ENCODE measurements around the gene GRIA3.

The GRIA3 gene

GRCh38 chrX:123193101-123193500 is 9.0 kb downstream of the GRIA3 start:
- DNase-seq (ENCODE audit: low read depth in 2 of 2): no peak

GRCh38 chrX:123199338-123199737 is 15.3 kb downstream of the GRIA3 start:
- no peak for DNase-seq (ENCODE audit: low read depth in 2 of 2)

- no peak for DNase-seq (ENCODE audit: low read depth in 2 of 2)
Observed at GRCh38 chrX:123201720-123202119, 17.6 kb downstream of the GRIA3 start.

- DNase-seq (ENCODE audit: low read depth in 2 of 2): no peak
Observed at GRCh38 chrX:123202523-123202922, 18.4 kb downstream of the GRIA3 start.

- no peak for DNase-seq (ENCODE audit: low read depth in 2 of 2)
Observed at GRCh38 chrX:123203772-123204171, 19.7 kb downstream of the GRIA3 start.

- no peak for DNase-seq (ENCODE audit: low read depth in 2 of 2)
Observed at GRCh38 chrX:123206176-123206575, 22.1 kb downstream of the GRIA3 start.

- no peak for DNase-seq (ENCODE audit: low read depth in 2 of 2)
Observed at GRCh38 chrX:123210252-123210651, 26.2 kb downstream of the GRIA3 start.

GRCh38 chrX:123215397-123216089 is 31.5 kb downstream of the GRIA3 start:
- no peak for DNase-seq (ENCODE audit: low read depth in 2 of 2)

GRCh38 chrX:123217077-123217476 is 33.0 kb downstream of the GRIA3 start:
- DNase-seq (ENCODE audit: low read depth in 2 of 2): no peak

GRCh38 chrX:123217728-123218127 is 33.6 kb downstream of the GRIA3 start:
- DNase-seq (ENCODE audit: low read depth in 2 of 2): no peak

GRCh38 chrX:123219916-123220315 is 35.8 kb downstream of the GRIA3 start:
- no peak for DNase-seq (ENCODE audit: low read depth in 2 of 2)

- DNase-seq (ENCODE audit: low read depth in 2 of 2): no peak
Observed at GRCh38 chrX:123222920-123223319, 38.8 kb downstream of the GRIA3 start.

- DNase-seq (ENCODE audit: low read depth in 2 of 2): no peak
Observed at GRCh38 chrX:123223409-123223808, 39.3 kb downstream of the GRIA3 start.

- no peak for DNase-seq (ENCODE audit: low read depth in 2 of 2)
Observed at GRCh38 chrX:123223859-123224258, 39.8 kb downstream of the GRIA3 start.

GRCh38 chrX:123230798-123231197 is 46.7 kb downstream of the GRIA3 start:
- no peak for DNase-seq (ENCODE audit: low read depth in 2 of 2)

- no peak for DNase-seq (ENCODE audit: low read depth in 2 of 2)
Observed at GRCh38 chrX:123236859-123237258, 52.8 kb downstream of the GRIA3 start.

- DNase-seq (ENCODE audit: low read depth in 2 of 2): no peak
Observed at GRCh38 chrX:123237271-123237670, 53.2 kb downstream of the GRIA3 start.

GRCh38 chrX:123254457-123254856 is 70.4 kb downstream of the GRIA3 start:
- no peak for DNase-seq (ENCODE audit: low read depth in 2 of 2)

GRCh38 chrX:123256378-123256777 is 72.3 kb downstream of the GRIA3 start:
- DNase-seq (ENCODE audit: low read depth in 2 of 2): no peak

GRCh38 chrX:123260920-123261418 is 76.9 kb downstream of the GRIA3 start:
- DNase-seq (ENCODE audit: low read depth in 2 of 2): no peak

- DNase-seq (ENCODE audit: low read depth in 2 of 2): no peak
Observed at GRCh38 chrX:123263270-123263669, 79.2 kb downstream of the GRIA3 start.

- DNase-seq (ENCODE audit: low read depth in 2 of 2): no peak
Observed at GRCh38 chrX:123263747-123264146, 79.7 kb downstream of the GRIA3 start.

- DNase-seq (ENCODE audit: low read depth in 2 of 2): no peak
Observed at GRCh38 chrX:123267220-123267619, 83.1 kb downstream of the GRIA3 start.

- no peak for DNase-seq (ENCODE audit: low read depth in 2 of 2)
Observed at GRCh38 chrX:123271902-123272301, 87.8 kb downstream of the GRIA3 start.
